K562 (cell line): Measurements from ENCODE around the gene TTC31. TPM values are rescaled to one million over a fixed set of nuclear protein-coding genes. Genes with fewer than 3 reads are reported as not detected.

Experiments used
- ARID1B ChIP-seq: fragments of 450-650 bp; IDR thresholded peaks from 2 replicates; pipeline ENCODE4 v1.6.1; 2016; ENCODE audit warnings: antibody characterized with exemption, mild to moderate bottlenecking, inconsistent platforms
- BRD4 ChIP-seq: fragments of 200-600 bp; sonication (generic); IDR thresholded peaks from 2 replicates; pipeline ENCODE4 v1.6.1; 2017; ENCODE audit warnings: inconsistent platforms
- CCNT2 ChIP-seq: IDR thresholded peaks from 2 replicates; pipeline ENCODE4 v1.6.1; 2011; ENCODE audit warnings: borderline replicate concordance, low read depth, mild to moderate bottlenecking, moderate library complexity, mixed read lengths, low read length; ENCODE audit not compliant: insufficient read length; ENCODE audit errors: extremely low read depth
- CHD1 ChIP-seq: fragments of 200-600 bp; sonication (generic); IDR thresholded peaks from one replicate; pipeline ENCODE4 v1.6.1; 2012; ENCODE audit warnings: mild to moderate bottlenecking, moderate library complexity, low read length, inconsistent platforms
- CTBP1 ChIP-seq: fragments of 450-650 bp; IDR thresholded peaks from 2 replicates; pipeline ENCODE4 v1.6.1; 2016; ENCODE audit warnings: borderline replicate concordance
- DPF2 ChIP-seq: fragments of 450-650 bp; IDR thresholded peaks from 2 replicates; pipeline ENCODE4 v1.6.1; 2016
- FOSL1 ChIP-seq: fragments of 200-800 bp; sonication (Bioruptor generic); conservative IDR thresholded peaks from 2 replicates; pipeline ENCODE4 v1.6.1; 2016; ENCODE audit warnings: missing genetic modification characterization, missing compliant biosample characterization
- FOXA1 ChIP-seq: fragments of 450-650 bp; IDR thresholded peaks from 2 replicates; pipeline ENCODE4 v1.6.1; 2016; ENCODE audit warnings: mild to moderate bottlenecking, borderline replicate concordance
- HLTF ChIP-seq: fragments of 450-650 bp; IDR thresholded peaks from 2 replicates; pipeline ENCODE4 v1.6.1; 2016
- HNRNPLL ChIP-seq: fragments of 200-400 bp; formaldehyde crosslinking; IDR thresholded peaks from 2 replicates; pipeline ENCODE4 v1.6.1; 2017; ENCODE audit warnings: low read length, low read depth, mild to moderate bottlenecking; ENCODE audit not compliant: poor library complexity, severe bottlenecking
- PATZ1 ChIP-seq: fragments of 250-450 bp; sonication (Bioruptor Pico); IDR thresholded peaks from 2 replicates; pipeline ENCODE4 v1.5.0; 2020; ENCODE audit warnings: mild to moderate bottlenecking, borderline replicate concordance
- RERE ChIP-seq: sonication (generic); formaldehyde crosslinking; IDR thresholded peaks from 2 replicates; pipeline ENCODE4 v1.8.0; 2023; ENCODE audit warnings: missing genetic modification reagents, mild to moderate bottlenecking, borderline replicate concordance
- SMAD4 ChIP-seq: fragments of 250-450 bp; sonication (Bioruptor Pico); conservative IDR thresholded peaks from 2 replicates; pipeline ENCODE4 v1.8.0; 2021; ENCODE audit warnings: inconsistent platforms, mild to moderate bottlenecking, moderate library complexity
- TCF7 ChIP-seq: sonication (generic); IDR thresholded peaks from 2 replicates; pipeline ENCODE4 v1.6.1; 2016; ENCODE audit warnings: antibody characterized with exemption, borderline replicate concordance
- polyA plus RNA-seq, 8 experiments: library from polyadenylated mRNA; depleted of rRNA in 4 of 8; stranded (reverse) in 5 of 8; unstranded in 3 of 8; fragments of >200 nt; fragmentation: Nextera tagmentation in 2 of 8; fragmentation: Illumina TruSeq in 1 of 8; extraction: Ambion mirVana in 2 of 8; extraction: Trizol in 1 of 8; gene quantifications; 2 replicates each; pipeline versions ENCODE4 v1.2.1 to v1.2.3, GENCODE V29; 2011 to 2014; ENCODE audit warnings: inconsistent platforms in 1 of 8, missing spikeins in 1 of 8
- total RNA-seq, 7 experiments: library from RNA; depleted of rRNA in 6 of 7; stranded (reverse); fragments of >200 nt in 6 of 7; fragmentation: Illumina TruSeq in 2 of 7; extraction: Trizol in 2 of 7; gene quantifications; 2 replicates each; pipeline versions ENCODE4 v1.2.1 to v1.2.3, GENCODE V29; 2011 to 2021; ENCODE audit warnings: low replicate concordance in 1 of 7

Gene TTC31
- total and polyA plus RNA-seq, 9 of the 15 experiments (the other 6 are each of a cell fraction or from before 2014, with no cell fraction given) = 4.7 to 30.5 (median 15.9) TPM

- no peak for TF ChIP-seq PATZ1
- no peak for TF ChIP-seq TCF7
- TF ChIP-seq SMAD4 (CRISPR knock-in tag) = 0 out of 2 replicates have a peak, but pooled peaks have one; percentile 30
- no peak for TF ChIP-seq RERE (CRISPR knock-in tag)
- TF ChIP-seq BRD4 = 0 out of 2 replicates have a peak, but pooled peaks have one; percentile 62
- TF ChIP-seq DPF2 = 0 out of 2 replicates have a peak, but pooled peaks have one; percentile 13
- peak; percentile 11; the same call in 1 of the 2 replicates for TF ChIP-seq CTBP1
- no peak for TF ChIP-seq FOXA1
- no peak for TF ChIP-seq CCNT2
- peak; percentile 38; the same call in 1 of the 2 replicates for TF ChIP-seq ARID1B
- no peak for TF ChIP-seq FOSL1 (tag)
- TF ChIP-seq HNRNPLL = peak; percentile 27
- peak; percentile 44 for TF ChIP-seq CHD1
- no peak for TF ChIP-seq HLTF
Observed at GRCh38 chr2:74507926-74508520, 25.1 kb downstream of the TTC31 start (continued).
